Type B pancreatic cell (in vitro differentiated cells): ENCODE data around the gene ITSN1. TPM values are rescaled to one million over a fixed set of nuclear protein-coding genes. Genes with fewer than 3 reads are reported as not detected.

ENCODE experiments used
- DNase-seq: peaks from one replicate; pipeline ENCODE4 v3.0.0; 2021; ENCODE audit warnings: mixed read lengths; ENCODE audit not compliant: unreplicated experiment; ENCODE audit errors: extremely low spot score
- H3K27ac Mint-ChIP-seq: 2 replicates; pipeline ENCODE4 v1.8.0; 2021; ENCODE audit warnings: mild to moderate bottlenecking, mixed read lengths
- H3K27me3 Mint-ChIP-seq: 2 replicates; pipeline ENCODE4 v1.8.0; 2021; ENCODE audit warnings: mixed read lengths
- H3K36me3 Mint-ChIP-seq: 2 replicates; pipeline ENCODE4 v1.8.0; 2021; ENCODE audit warnings: mixed read lengths
- H3K4me1 Mint-ChIP-seq: one replicate; pipeline ENCODE4 v1.8.0; 2021; ENCODE audit warnings: mixed read lengths; ENCODE audit not compliant: unreplicated experiment
- H3K4me3 Mint-ChIP-seq: 2 replicates; pipeline ENCODE4 v1.8.0; 2021; ENCODE audit warnings: mild to moderate bottlenecking, mixed read lengths
- H3K9me3 Mint-ChIP-seq: 2 replicates; pipeline ENCODE4 v1.8.0; 2021; ENCODE audit warnings: mixed read lengths
- CTCF ChIP-seq: fragments of 200-600 bp; sonication (generic); conservative IDR thresholded peaks from 2 replicates; pipeline ENCODE4 v1.5.0; 2021; ENCODE audit warnings: antibody characterized with exemption, mild to moderate bottlenecking
- total RNA-seq: library from RNA; stranded (reverse); gene quantifications from 2 replicates; pipeline ENCODE4 v1.2.1, GENCODE V29; 2021; ENCODE audit warnings: low replicate concordance

Gene ITSN1
- total RNA-seq, 1 donor from 2014 or later = 89.1 TPM

- Mint-ChIP-seq H3K9me3 (no peaks in the 10 kb centered on the region), H3K4me1 (no peaks in the 10 kb centered on the region), H3K36me3 (peaks cover 34% of the 10 kb centered on the region), H3K27me3 (no peaks in the 10 kb centered on the region), H3K4me3 (no peak overlapping the region), H3K27ac (no peak overlapping the region)
- DNase-seq = no peak
- TF ChIP-seq CTCF = no peak
Observed at GRCh38 chr21:33754481-33754880, 112.2 kb downstream of the ITSN1 start.

- Mint-ChIP-seq H3K27me3 (no peaks in the 10 kb centered on the region), H3K4me3 (no peak overlapping the region), H3K4me1 (peaks cover under 1% of the 10 kb centered on the region), H3K36me3 (peaks cover 29% of the 10 kb centered on the region), H3K27ac (no peak overlapping the region), H3K9me3 (no peaks in the 10 kb centered on the region)
- no peak for DNase-seq
- no peak for TF ChIP-seq CTCF
Observed at GRCh38 chr21:33755354-33755753, 113.1 kb downstream of the ITSN1 start.

- H3K27me3 Mint-ChIP-seq = no peaks in the 10 kb centered on the region
- no peaks in the 10 kb centered on the region for H3K9me3 Mint-ChIP-seq
- TF ChIP-seq CTCF = no peak
- peaks cover 39% of the 10 kb centered on the region for H3K36me3 Mint-ChIP-seq
- H3K27ac Mint-ChIP-seq = peak overlapping the region; percentile 89
- DNase-seq = no peak
- peaks cover 23% of the 10 kb centered on the region for H3K4me1 Mint-ChIP-seq
- peak overlapping the region; percentile 28 for H3K4me3 Mint-ChIP-seq
Observed at GRCh38 chr21:33760641-33761440, 118.5 kb downstream of the ITSN1 start.

GRCh38 chr21:33761441-33762036 is 119.2 kb downstream of the ITSN1 start:
- Mint-ChIP-seq H3K4me1 (peaks cover 23% of the 10 kb centered on the region), H3K36me3 (peaks cover 46% of the 10 kb centered on the region), H3K4me3 (no peak overlapping the region), H3K27ac (peak overlapping the region; percentile 89), H3K9me3 (no peaks in the 10 kb centered on the region), H3K27me3 (no peaks in the 10 kb centered on the region)
- DNase-seq = no peak
- TF ChIP-seq CTCF = no peak

- no peak for DNase-seq
- H3K27ac Mint-ChIP-seq = peak overlapping the region; percentile 74
- no peaks in the 10 kb centered on the region for H3K9me3 Mint-ChIP-seq
- no peak overlapping the region for H3K4me3 Mint-ChIP-seq
- H3K36me3 Mint-ChIP-seq = peaks cover 48% of the 10 kb centered on the region
- H3K4me1 Mint-ChIP-seq = peaks cover 23% of the 10 kb centered on the region
- no peaks in the 10 kb centered on the region for H3K27me3 Mint-ChIP-seq
- TF ChIP-seq CTCF = no peak
Observed at GRCh38 chr21:33762803-33763581, 120.7 kb downstream of the ITSN1 start.
